UCSD-AML1 (cell line): Measurements from ENCODE around the gene KCNMA1.

Experiments
- DNase-seq: peaks from one replicate; lab custom pipeline; 2025; ENCODE audit not compliant: unreplicated experiment; lab: John Stamatoyannopoulos, UW

KCNMA1 gene

GRCh38 chr10:77073663-77073960 is 564.0 kb downstream of the KCNMA1 start:
- DNase-seq, result no peak

GRCh38 chr10:77072836-77073662 is 564.6 kb downstream of the KCNMA1 start:
- no peak for DNase-seq

GRCh38 chr10:77072361-77072835 is 565.2 kb downstream of the KCNMA1 start:
- no peak for DNase-seq

GRCh38 chr10:77071956-77072355 is 565.7 kb downstream of the KCNMA1 start:
- DNase-seq, result no peak

- DNase-seq, result no peak
These were observed 566.6 kb downstream of the KCNMA1 start for GRCh38 chr10:77071001-77071511.

DNA sequence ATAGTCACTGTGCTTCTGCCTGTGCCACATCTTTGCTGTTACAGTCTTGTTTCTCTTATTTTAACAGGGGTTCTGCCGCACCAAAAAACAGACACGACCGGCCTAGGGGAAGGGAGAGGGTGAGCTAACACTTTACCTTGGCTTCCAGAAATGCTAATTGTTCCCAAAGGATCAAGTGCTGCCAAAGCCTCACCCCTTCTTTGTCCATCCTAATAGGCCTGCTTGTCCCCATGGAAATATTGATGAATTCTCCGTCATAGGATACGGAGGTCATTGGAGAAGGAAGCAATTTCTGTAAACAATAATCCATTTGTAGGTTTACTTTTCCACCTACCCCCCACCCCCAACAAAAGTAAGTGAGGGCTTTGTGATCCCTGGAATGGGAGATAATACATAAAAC is 567.3 kb downstream of the KCNMA1 start:
- DNase-seq, result no peak

GRCh38 chr10:77068969-77069368 is 568.6 kb downstream of the KCNMA1 start:
- no peak for DNase-seq

DNA sequence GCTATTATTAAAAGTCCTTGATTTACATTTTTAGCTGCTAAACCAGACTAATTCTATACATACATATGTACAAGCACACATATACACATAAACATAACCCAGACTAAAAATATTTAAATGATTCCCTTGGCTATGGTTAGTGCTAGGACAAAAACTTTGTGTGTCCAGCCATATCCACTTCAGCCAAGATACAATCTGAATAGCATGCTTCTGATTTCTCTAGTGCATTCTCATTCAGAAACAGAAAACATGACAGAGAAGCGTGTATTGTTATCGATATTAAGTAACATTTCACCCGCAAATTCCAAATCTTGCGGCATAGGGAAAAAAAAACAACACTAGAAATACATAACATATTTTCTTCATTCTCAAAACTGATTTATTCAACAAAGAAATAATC is 569.3 kb downstream of the KCNMA1 start:
- DNase-seq, result no peak

DNA sequence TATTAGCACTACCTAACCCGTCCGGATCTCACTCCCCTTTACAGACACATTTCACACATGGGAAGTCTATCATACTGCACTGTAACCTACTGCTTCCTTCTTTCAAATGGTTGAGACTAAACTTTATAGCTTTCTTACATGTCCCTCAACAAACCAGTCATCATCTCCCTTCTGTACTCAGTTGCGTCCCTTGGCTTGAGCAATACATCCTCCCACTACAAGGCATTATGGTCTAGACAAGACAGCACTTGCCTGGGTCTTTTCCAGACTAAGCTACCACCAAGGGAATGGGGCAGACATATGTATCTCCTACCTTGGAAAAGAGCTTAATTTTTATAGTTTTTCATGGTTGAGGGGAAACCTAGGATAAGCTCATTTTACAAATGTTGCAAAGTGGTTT is 575.2 kb downstream of the KCNMA1 start:
- no peak for DNase-seq

DNA sequence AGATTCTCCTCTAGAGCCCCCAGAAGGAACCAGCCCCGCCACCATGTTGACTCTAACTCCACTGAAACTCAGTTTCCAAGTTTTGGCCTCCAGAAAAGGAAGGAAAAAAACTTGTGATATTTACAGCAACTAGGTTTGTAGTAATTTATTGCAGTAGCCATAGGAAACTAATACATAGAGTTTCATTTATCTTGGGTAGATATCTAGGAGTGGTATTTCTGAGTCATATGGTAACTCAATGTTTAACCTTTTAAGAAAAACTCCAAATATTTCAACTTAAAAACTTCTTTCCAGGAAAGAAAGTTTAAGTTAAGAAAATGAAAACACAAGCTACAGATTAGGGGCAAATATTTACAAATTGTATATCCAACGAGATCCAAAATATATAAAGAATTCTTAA is 576.7 kb downstream of the KCNMA1 start:
- DNase-seq, result no peak

DNA sequence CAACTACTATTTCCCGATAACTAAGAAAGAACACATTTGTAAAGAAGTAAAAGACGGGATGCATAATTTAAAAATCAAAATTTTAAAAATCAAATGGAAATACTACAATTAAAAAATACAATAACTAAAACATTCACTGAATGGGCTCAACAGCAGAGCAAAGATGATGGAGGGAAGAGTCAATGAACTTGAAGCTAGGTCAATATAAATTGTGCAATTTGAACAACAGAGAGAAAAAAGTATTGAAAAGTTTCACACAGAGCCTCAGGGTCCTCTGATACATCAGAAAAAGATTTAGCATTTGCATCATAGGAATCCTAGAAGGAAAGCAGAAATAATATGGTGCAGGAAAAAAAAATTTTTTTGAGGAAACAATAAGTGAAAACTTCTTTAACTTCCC is 581.0 kb downstream of the KCNMA1 start:
- no peak for DNase-seq

DNA sequence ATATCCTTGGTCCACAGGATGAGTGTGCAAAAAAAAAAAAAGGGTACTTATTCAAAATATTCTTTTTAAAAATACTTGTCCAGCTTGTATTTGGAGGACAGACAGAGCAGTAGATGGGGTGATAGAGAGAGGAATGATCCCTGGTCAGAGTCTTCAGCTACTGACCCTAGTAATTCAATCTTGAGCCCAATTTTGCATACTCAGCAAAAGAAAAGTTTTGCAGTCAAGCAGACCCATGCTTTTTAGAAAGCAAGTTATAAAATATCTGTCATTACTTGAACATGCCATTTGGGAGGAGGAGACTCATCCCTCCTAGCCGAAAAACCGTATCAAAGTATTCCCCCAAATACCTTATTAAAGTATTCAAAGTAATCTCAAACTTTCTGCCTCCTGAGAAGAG is 585.0 kb downstream of the KCNMA1 start:
- no peak for DNase-seq

GRCh38 chr10:77051837-77052236 is 585.8 kb downstream of the KCNMA1 start:
- DNase-seq, result no peak

DNA sequence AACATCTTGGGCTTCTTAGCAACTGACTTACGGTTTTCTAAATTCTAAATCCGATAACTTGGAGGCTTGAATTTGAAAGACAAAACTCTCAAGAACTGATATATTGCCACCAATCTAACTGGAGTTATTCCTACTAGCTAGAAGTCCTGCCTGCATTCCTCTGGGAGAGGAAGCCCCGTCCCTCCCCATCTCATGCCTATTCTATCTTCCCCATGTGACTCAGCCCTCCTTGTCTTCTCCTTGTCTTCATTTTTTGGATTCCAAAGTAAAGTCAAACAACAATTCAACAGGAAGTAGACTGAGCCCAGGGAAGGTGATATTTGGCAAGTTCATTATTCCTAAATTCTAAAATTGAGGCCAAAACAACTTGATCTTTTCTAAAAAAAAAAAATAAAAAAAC is 587.7 kb downstream of the KCNMA1 start:
- DNase-seq, result no peak

GRCh38 chr10:77049146-77049545 is 588.5 kb downstream of the KCNMA1 start:
- DNase-seq, result no peak

DNA sequence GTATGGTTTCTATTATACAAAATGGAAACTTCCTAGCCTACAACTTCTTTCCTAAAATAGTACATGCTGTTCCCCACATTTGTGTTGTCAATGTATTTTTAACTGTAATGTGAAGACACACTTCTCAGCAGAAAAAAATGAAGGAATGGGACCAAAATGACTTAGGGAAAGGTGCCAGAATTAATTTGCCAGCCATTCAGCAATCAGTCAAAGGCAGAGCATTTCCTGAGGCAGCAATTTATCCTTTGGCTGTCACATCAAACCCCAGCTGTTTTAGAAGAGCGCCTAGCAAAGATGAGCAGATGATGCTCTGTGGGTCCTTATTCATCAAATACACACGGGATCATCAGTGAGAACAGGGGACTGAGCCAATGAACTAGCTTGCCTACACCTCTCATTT is 592.5 kb downstream of the KCNMA1 start:
- no peak for DNase-seq

DNA sequence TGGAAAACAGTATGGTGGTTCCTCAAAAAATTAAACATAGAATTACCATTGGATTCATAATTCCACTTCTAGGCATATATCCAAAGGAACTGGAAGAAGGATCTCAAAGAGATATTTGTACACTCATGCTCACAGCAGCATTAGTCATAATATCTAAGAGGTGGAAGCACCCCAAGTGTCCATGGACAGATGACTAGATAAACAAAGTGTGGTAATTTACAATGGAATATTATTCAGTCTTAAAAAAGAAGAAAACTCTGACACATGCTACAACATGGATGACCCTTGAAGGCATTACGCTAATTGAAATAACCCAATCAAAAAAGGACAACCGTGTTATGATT is 594.2 kb downstream of the KCNMA1 start:
- DNase-seq, result no peak

GRCh38 chr10:77042706-77043419 is 594.7 kb downstream of the KCNMA1 start:
- DNase-seq, result no peak

DNA sequence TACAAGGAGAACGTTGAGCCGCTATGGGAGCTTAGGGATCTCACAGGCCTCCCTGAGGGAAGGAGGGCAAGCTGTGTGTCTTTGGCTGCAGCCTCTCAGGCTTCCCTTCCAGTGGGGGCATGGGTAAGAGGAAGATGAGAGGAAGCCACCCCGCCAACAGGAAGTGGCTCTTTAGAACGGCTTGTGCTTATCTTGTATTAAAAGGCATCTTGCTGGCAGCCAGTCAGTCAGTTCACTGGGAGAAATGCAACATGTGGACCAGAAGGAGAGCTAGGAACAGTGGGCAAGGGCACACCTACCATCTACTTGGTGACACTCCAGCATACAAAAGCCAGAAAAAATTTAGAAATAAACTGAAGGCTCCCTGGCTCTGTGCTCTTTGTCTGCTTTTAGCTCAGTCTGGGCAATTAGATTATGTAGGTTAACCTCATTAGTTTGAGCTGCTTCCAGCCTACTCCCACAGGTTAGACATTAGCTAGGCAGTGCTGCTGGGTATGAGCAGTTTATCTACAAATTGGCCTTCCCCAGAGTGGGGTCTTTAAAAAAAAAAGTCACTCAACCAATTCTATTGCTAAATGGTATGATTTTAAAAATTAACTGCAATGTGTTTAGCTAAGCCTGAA is 595.9 kb downstream of the KCNMA1 start:
- peak; percentile 69 for DNase-seq

GRCh38 chr10:77038407-77038806 is 599.2 kb downstream of the KCNMA1 start:
- no peak for DNase-seq

DNA sequence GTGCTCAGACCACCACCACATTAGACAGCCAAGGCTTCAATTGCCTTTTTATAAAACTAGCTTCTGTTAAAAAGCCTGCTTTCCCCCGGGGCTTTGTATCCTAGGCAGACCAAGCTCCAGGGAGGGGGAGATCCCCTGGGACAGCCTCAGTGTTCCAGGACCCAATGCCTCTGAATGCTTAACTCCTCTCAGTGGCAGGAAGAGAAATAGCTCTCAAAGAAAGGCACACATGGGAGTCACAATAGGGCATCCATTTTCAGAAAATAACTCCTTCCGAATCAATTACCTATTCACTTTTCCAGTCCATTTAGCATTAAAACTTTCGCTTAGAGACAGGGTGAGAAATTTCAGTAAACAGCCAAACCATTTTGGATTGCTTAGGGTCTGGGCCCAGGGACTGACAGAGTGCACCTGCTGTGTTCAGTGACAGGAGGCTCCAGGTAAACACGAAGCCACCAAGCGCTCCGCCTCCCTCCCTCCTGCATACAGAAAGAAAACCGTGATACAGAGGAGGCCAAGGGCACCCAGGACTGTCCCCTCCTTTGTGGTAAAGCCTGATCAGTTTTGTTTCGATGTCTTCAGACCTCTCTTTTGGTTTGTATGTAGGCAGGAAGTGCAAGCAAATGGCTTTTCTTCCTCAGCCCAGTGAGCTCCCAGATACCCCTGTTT is 599.7 kb downstream of the KCNMA1 start:
- no peak for DNase-seq
